Neural cell (in vitro differentiated cells): ENCODE measurements around the gene IGFBP7. TPM values are rescaled to one million over a fixed set of nuclear protein-coding genes. Genes with fewer than 3 reads are reported as not detected.

Experiments used
- H2AFZ ChIP-seq: fragments of 200-600, 300-800 bp; sonication (generic), shearing (Covaris generic); 2 replicates; pipeline ENCODE4 v1.6.0; 2014; ENCODE audit warnings: low read depth, mild to moderate bottlenecking, antibody characterized with exemption, low read length, moderate library complexity
- H3F3A ChIP-seq: fragments of 200-600 bp; shearing (Covaris generic); 2 replicates; pipeline ENCODE4 v1.6.1; 2016; ENCODE audit warnings: mild to moderate bottlenecking, moderate library complexity, mixed read lengths, antibody characterized with exemption, low read length; ENCODE audit not compliant: insufficient read depth, poor library complexity, severe bottlenecking
- H3K27ac ChIP-seq: fragments of 200-600, 300-800 bp; sonication (generic), shearing (Covaris generic); 2 replicates; pipeline ENCODE4 v1.5.1; 2014; ENCODE audit warnings: mild to moderate bottlenecking, low read length, moderate library complexity
- H3K27me3 ChIP-seq: fragments of 300-800, 200-600 bp; sonication (generic), shearing (Covaris generic); 2 replicates; pipeline ENCODE4 v1.6.0; 2014; ENCODE audit warnings: mild to moderate bottlenecking, low read depth, low read length, moderate library complexity; ENCODE audit not compliant: insufficient read depth
- H3K36me3 ChIP-seq: fragments of 300-800, 200-600 bp; sonication (generic), shearing (Covaris generic); 2 replicates; pipeline ENCODE4 v1.5.1; 2014; ENCODE audit warnings: mild to moderate bottlenecking, antibody characterized with exemption, low read length, moderate library complexity; ENCODE audit not compliant: insufficient read depth
- H3K4me2 ChIP-seq: fragments of 300-800, 200-600 bp; sonication (generic), shearing (Covaris generic); 2 replicates; pipeline ENCODE4 v1.6.0; 2014; ENCODE audit warnings: mild to moderate bottlenecking, low read length
- H3K4me3 ChIP-seq: fragments of 300-800, 200-600 bp; sonication (generic), shearing (Covaris generic); 2 replicates; pipeline ENCODE4 v1.5.1; 2014; ENCODE audit warnings: mild to moderate bottlenecking, low read length, moderate library complexity
- H3K79me2 ChIP-seq: fragments of 200-600 bp; shearing (Covaris generic); replicated peaks from 2 replicates; pipeline ENCODE4 v1.6.0; 2014; ENCODE audit warnings: mild to moderate bottlenecking, low read length, moderate library complexity; ENCODE audit not compliant: insufficient read depth
- H3K9ac ChIP-seq: fragments of 300-800, 200-600 bp; sonication (generic), shearing (Covaris generic); 2 replicates; pipeline ENCODE4 v1.6.1; 2016; ENCODE audit warnings: mild to moderate bottlenecking, low read length, mixed read lengths
- H3K9me2 ChIP-seq: fragments of 200-600 bp; shearing (Covaris generic); 2 replicates; pipeline ENCODE4 v1.6.1; 2016; ENCODE audit warnings: mild to moderate bottlenecking, low read length, mixed read lengths; ENCODE audit not compliant: insufficient read depth
- H3K9me3 ChIP-seq: fragments of 200-600, 300-800 bp; sonication (generic), shearing (Covaris generic); 2 replicates; pipeline ENCODE4 v1.6.1; 2016; ENCODE audit warnings: mild to moderate bottlenecking, mixed run types, low read length, moderate library complexity, mixed read lengths
- H4K20me1 ChIP-seq: fragments of 200-600 bp; shearing (Covaris generic); 2 replicates; pipeline ENCODE4 v1.6.1; 2016; ENCODE audit warnings: mild to moderate bottlenecking, mixed run types; ENCODE audit not compliant: insufficient read depth
- EP300 ChIP-seq: fragments of 450-650 bp; conservative IDR thresholded peaks from 2 replicates; pipeline ENCODE4 v1.6.1; 2014; ENCODE audit warnings: antibody characterized with exemption, mild to moderate bottlenecking, moderate library complexity; ENCODE audit not compliant: poor library complexity, severe bottlenecking
- EZH2 ChIP-seq: fragments of 200-600, 300-800 bp; shearing (Covaris generic), sonication (generic); IDR thresholded peaks from 2 replicates; pipeline ENCODE4 v1.6.1; 2014; ENCODE audit warnings: antibody characterized with exemption, low read length, borderline replicate concordance, mild to moderate bottlenecking; ENCODE audit not compliant: insufficient read depth, poor library complexity, severe bottlenecking
- MXI1 ChIP-seq: fragments of 450-650 bp; conservative IDR thresholded peaks from 2 replicates; pipeline ENCODE4 v1.6.1; 2014; ENCODE audit warnings: antibody characterized with exemption, mild to moderate bottlenecking; ENCODE audit not compliant: poor library complexity, severe bottlenecking
- POLR2AphosphoS5 ChIP-seq: IDR thresholded peaks from 2 replicates; pipeline ENCODE4 v1.6.1; 2012
- RAD21 ChIP-seq: fragments of 450-650 bp; conservative IDR thresholded peaks from 2 replicates; pipeline ENCODE4 v1.6.1; 2014; ENCODE audit warnings: antibody characterized with exemption, mild to moderate bottlenecking, moderate library complexity
- SMC3 ChIP-seq: fragments of 450-650 bp; conservative IDR thresholded peaks from 2 replicates; pipeline ENCODE4 v1.6.1; 2014; ENCODE audit warnings: antibody characterized with exemption, mild to moderate bottlenecking, moderate library complexity; ENCODE audit not compliant: poor library complexity
- TAF1 ChIP-seq: IDR thresholded peaks from 2 replicates; pipeline ENCODE4 v1.6.1; 2012; ENCODE audit warnings: low read depth
- polyA plus RNA-seq: library from polyadenylated mRNA; depleted of rRNA; stranded (reverse); fragments of >200 nt; gene quantifications from 2 replicates; pipeline ENCODE4 v1.2.3, GENCODE V29; 2014
- TF ChIP-seq, protein P1 (sequence below): fragments of 450-650 bp; IDR thresholded peaks from 2 replicates; pipeline ENCODE4 v1.5.1; 2014; ENCODE audit warnings: antibody characterized with exemption, mild to moderate bottlenecking, moderate library complexity; ENCODE audit not compliant: poor library complexity, severe bottlenecking
- TF ChIP-seq, protein P2 (sequence below): IDR thresholded peaks from 2 replicates; pipeline ENCODE4 v1.6.1; 2012; ENCODE audit warnings: borderline replicate concordance

IGFBP7 gene
- polyA plus RNA-seq, 1 donor from 2014 or later = 0.33 TPM

DNA sequence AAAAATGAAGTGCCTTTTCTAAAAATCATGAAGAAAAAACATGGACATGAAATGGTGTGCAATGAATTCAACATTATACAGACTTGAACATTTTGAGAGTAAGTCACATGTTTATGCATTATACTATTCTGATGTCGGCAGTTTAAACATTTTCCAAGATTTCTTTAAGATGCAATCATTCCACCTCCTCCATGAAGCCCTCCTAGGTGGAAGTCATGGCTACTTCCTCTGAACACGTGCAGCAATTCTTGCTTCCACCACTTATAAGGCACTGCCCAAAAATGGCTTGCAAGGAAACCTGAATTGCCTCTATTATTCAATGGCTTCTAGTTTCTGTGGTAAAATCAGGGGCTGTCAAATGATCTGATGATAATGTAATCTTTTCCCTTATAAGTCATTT is 25.8 kb downstream of the IGFBP7 start:
- H3K36me3 ChIP-seq = no peaks in the 10 kb centered on the region
- no peak overlapping the region for H3K4me3 ChIP-seq
- no peaks in the 10 kb centered on the region for H3K9me3 ChIP-seq
- no peaks in the 10 kb centered on the region for H4K20me1 ChIP-seq
- H3K4me2 ChIP-seq = no peak overlapping the region
- H3F3A ChIP-seq = no peaks in the 10 kb centered on the region
- H3K9me2 ChIP-seq = no peaks in the 10 kb centered on the region
- H3K27ac ChIP-seq = no peak overlapping the region
- no peaks in the 10 kb centered on the region for H3K79me2 ChIP-seq
- TF ChIP-seq EZH2 (no peak), SMC3 (no peak), TAF1 (no peak), MXI1 (no peak), POLR2AphosphoS5 (no peak), EP300 (no peak), RAD21 (no peak)
- TF ChIP-seq, protein P1, sequence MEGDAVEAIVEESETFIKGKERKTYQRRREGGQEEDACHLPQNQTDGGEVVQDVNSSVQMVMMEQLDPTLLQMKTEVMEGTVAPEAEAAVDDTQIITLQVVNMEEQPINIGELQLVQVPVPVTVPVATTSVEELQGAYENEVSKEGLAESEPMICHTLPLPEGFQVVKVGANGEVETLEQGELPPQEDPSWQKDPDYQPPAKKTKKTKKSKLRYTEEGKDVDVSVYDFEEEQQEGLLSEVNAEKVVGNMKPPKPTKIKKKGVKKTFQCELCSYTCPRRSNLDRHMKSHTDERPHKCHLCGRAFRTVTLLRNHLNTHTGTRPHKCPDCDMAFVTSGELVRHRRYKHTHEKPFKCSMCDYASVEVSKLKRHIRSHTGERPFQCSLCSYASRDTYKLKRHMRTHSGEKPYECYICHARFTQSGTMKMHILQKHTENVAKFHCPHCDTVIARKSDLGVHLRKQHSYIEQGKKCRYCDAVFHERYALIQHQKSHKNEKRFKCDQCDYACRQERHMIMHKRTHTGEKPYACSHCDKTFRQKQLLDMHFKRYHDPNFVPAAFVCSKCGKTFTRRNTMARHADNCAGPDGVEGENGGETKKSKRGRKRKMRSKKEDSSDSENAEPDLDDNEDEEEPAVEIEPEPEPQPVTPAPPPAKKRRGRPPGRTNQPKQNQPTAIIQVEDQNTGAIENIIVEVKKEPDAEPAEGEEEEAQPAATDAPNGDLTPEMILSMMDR = no peak
- TF ChIP-seq, protein P2, sequence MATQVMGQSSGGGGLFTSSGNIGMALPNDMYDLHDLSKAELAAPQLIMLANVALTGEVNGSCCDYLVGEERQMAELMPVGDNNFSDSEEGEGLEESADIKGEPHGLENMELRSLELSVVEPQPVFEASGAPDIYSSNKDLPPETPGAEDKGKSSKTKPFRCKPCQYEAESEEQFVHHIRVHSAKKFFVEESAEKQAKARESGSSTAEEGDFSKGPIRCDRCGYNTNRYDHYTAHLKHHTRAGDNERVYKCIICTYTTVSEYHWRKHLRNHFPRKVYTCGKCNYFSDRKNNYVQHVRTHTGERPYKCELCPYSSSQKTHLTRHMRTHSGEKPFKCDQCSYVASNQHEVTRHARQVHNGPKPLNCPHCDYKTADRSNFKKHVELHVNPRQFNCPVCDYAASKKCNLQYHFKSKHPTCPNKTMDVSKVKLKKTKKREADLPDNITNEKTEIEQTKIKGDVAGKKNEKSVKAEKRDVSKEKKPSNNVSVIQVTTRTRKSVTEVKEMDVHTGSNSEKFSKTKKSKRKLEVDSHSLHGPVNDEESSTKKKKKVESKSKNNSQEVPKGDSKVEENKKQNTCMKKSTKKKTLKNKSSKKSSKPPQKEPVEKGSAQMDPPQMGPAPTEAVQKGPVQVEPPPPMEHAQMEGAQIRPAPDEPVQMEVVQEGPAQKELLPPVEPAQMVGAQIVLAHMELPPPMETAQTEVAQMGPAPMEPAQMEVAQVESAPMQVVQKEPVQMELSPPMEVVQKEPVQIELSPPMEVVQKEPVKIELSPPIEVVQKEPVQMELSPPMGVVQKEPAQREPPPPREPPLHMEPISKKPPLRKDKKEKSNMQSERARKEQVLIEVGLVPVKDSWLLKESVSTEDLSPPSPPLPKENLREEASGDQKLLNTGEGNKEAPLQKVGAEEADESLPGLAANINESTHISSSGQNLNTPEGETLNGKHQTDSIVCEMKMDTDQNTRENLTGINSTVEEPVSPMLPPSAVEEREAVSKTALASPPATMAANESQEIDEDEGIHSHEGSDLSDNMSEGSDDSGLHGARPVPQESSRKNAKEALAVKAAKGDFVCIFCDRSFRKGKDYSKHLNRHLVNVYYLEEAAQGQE = no peak
- H3K27me3 ChIP-seq = no peaks in the 10 kb centered on the region
- H2AFZ ChIP-seq = no peak overlapping the region
- H3K9ac ChIP-seq = no peak overlapping the region

DNA sequence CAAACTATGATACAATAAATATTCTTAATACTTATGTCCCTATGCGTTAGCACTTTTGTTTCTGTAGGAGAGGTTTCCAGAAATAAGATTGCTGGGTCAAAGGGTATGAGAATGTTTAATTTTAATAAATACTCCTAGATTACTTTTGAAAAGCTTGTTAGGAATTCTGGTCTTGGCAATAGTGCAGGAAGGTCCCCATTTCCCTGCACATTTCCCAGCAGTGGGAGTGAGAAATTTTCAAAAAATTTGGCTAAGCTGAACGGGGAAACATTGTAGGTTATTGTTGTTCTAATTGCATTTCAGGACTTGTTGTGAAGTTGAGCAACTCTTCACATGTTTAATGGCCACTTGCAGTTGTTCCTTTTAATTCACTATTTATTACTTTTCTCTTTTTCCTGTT is 27.1 kb downstream of the IGFBP7 start:
- no peak for TF ChIP-seq MXI1
- TF ChIP-seq EP300 = no peak
- TF ChIP-seq RAD21 = no peak
- no peak for TF ChIP-seq EZH2
- no peak for TF ChIP-seq POLR2AphosphoS5
- TF ChIP-seq, protein P1 = no peak
- no peak for TF ChIP-seq TAF1
- TF ChIP-seq, protein P2 = no peak
- no peak for TF ChIP-seq SMC3
- H3K4me2 ChIP-seq = no peak overlapping the region
- H3K9me3 ChIP-seq = no peaks in the 10 kb centered on the region
- no peaks in the 10 kb centered on the region for H3K27me3 ChIP-seq
- H3K27ac ChIP-seq = no peak overlapping the region
- H3K4me3 ChIP-seq = no peak overlapping the region
- no peak overlapping the region for H3K9ac ChIP-seq
- H3F3A ChIP-seq = no peaks in the 10 kb centered on the region
- no peaks in the 10 kb centered on the region for H4K20me1 ChIP-seq
- no peaks in the 10 kb centered on the region for H3K79me2 ChIP-seq
- no peak overlapping the region for H2AFZ ChIP-seq
- H3K9me2 ChIP-seq = no peaks in the 10 kb centered on the region
- H3K36me3 ChIP-seq = no peaks in the 10 kb centered on the region
